GF-D8 (cell line): ENCODE data around the gene KLC4.
"Not testable (repeated sequence)": the region's sequence is repeated elsewhere in the genome, so short reads cannot be mapped to it uniquely, and the experiment has no call there.

ENCODE experiments used
- DNase-seq: peaks from one replicate; lab custom pipeline; 2025; lab: John Stamatoyannopoulos, UW

Gene KLC4

DNA sequence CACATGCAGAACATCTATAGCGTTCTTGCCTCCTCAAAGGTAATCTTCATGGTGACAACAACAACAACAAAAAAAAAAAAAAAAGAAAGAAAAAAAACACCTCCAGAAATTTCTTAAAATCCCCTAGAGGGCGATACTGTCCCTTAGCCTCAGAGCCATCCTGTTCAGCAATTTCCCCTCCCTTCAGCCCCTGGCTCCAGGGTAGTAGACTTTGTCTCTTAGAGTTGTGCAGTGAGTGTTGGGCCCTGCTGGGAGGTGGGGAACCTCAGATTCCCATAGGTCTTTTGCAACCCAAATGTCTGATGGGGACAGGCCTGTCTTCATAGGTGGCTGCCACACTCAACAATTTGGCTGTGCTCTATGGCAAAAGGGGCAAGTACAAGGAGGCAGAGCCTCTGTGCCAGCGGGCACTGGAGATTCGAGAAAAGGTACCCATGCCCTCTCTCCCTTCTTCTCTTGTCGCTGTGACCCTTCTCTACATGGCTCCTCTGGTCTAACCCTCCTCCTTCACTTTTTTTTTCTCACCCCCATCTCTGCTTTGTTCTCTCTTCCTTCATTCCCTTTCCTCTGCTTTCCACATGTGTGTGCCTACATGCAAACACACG lies 10.7 kb downstream of the KLC4 start:
- DNase-seq, result peak; percentile 25

DNA sequence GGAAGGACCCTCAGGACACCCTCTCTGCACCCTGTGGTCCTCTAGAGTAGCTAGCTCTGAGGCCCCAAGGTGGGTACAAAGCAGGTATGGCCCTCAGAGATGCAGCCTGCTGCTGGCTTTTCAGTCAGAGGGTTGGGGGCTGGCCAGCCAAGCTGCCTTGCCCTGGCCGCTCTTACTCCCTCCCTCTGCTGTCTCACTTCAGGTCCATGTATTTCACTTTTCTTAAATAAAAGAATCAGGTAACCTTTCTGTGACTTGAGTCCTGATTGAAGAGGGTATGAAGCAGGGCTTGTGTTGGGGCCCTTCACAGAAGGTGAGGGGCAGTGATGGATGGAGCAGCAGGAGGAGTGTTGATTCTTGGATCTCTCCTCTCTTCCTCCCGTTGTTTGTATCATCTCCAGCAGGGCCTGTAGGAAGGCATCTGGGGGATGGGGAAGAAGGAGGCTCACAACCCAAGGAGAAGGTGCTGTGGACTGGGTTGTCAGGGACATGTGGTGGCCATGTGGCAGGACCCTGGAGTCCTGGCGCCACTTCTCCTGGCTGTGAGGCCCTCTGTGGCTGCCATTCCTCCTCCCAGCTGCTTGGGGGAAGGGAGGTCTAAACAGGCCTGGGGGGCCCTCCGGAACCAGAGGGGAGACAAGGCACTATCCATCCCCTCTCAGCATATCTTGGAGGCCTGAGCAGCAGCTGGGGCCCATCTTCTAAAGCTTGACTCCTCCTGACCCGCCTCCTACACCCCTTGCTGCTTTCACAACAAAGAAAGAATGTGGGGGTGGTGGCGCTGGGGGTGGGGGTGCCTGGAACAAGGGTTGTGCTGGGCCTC lies 15.6 kb downstream of the KLC4 start:
- no peak for DNase-seq

- no peak for DNase-seq
Observed at GRCh38 chr6:43075670-43076463, 16.4 kb downstream of the KLC4 start, which contains the start of gene PTK7. Gene PTK7 (plus strand): TSS chr6:43076314. CDS start chr6:43076489, 175 bp downstream.

- DNase-seq, result no peak
Observed at GRCh38 chr6:43076464-43077332, 17.3 kb downstream of the KLC4 start.

- DNase-seq, result no peak
Observed at GRCh38 chr6:43077333-43077809, 17.9 kb downstream of the KLC4 start.

DNA sequence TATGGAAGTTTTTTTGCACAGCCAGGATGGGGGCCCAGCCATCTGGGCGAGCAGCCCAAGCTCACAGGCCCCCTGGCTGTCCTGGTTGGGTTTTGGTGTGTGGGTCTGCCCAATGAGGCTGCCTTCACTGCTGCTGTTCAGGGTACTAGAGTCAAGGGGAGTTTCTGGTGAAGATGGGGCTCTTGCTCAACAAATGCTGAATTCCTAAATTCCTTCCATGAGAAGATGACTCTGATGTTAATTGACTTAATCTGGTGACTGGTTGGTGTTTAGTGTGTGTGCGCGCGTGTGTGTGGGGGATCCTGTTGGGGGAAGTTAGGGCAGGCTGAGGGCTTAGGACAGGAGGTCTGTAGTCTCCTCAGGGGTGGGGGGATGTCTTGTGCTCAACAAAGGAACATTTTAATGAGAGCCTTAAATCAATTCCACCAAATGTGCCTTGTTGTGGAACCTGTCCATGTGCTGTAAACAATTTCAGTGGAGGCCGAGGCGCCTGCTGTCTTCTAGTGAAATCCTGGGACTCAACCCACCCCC lies 18.6 kb downstream of the KLC4 start:
- no peak for DNase-seq

GRCh38 chr6:43078691-43079090 lies 19.3 kb downstream of the KLC4 start:
- no peak for DNase-seq

- no peak for DNase-seq
Observed at GRCh38 chr6:43081043-43081442, 21.6 kb downstream of the KLC4 start.

DNA sequence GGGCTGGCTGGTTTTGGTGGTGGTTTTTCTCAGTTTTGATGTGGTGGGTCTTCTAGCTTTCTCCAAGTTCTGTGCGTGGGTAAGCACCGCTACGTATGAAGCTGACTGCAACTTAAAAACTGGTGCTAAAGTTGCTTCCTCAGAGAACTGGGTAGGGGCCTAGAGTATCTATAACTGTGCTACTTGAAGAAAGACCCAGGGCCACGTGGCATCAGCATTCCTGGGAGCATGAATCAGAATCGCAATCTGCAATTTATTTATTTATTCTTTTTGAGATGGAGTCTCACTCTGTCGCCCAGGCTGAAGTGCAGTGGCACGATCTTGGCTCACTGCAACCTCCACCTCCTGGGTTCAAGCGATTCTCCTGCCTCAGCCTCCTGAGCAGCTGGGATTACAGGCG lies 22.5 kb downstream of the KLC4 start:
- DNase-seq, result not testable (repeated sequence)

DNA sequence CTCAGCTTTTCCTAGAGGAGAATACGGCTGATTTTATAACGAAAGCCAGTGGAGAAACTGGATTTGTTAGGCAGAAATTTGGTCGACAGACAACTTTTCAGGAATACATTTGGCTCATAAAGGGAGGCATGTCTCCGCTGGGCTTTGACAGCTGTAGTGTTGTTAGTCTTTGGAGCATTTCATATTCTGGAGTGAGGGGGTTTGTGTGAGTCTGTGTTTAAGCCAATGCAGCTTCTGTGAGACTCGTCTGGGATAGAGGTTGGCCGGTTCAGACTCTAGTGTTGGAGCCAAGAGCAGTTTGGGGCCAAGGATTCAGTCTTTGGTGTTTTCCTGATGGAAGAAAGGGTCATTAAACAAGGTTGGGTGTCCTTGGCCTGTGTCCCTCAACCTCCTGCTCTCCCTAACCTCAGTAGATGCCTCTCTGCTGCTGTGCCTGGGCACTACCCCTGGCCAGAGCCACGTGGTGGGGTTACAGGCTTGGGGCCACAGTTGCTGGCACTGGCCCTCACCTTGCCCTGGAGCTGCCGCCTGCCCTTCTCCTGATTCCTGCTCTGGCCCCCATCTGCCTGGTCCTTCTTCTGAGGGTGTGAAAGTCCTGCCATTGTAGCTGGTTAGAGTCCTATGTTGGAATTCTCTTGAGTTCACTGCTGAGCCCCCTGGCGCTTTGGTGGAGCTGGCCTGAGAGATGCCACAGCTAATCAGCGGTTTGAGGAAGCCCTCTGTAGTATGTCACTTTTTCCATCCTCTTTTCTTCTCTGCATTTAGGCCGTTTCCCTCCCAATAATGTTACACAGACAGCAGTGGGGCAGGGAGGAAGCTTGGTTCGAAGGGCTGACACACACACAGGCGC lies 23.6 kb downstream of the KLC4 start:
- no peak for DNase-seq

- DNase-seq, result no peak
Observed at GRCh38 chr6:43086022-43086658, 26.7 kb downstream of the KLC4 start.

- DNase-seq, result no peak
Observed at GRCh38 chr6:43088654-43089056, 29.2 kb downstream of the KLC4 start.

- no peak for DNase-seq
Observed at GRCh38 chr6:43089467-43089866, 30.0 kb downstream of the KLC4 start.

GRCh38 chr6:43089874-43090558 lies 30.6 kb downstream of the KLC4 start:
- no peak for DNase-seq

- no peak for DNase-seq
Observed at GRCh38 chr6:43090559-43090956, 31.1 kb downstream of the KLC4 start.

- no peak for DNase-seq
Observed at GRCh38 chr6:43091020-43091419, 31.6 kb downstream of the KLC4 start.

- no peak for DNase-seq
Observed at GRCh38 chr6:43091436-43091991, 32.1 kb downstream of the KLC4 start.

GRCh38 chr6:43092635-43093034 lies 33.2 kb downstream of the KLC4 start:
- DNase-seq, result no peak
